ENCODE data around the gene VAV1.

The VAV1 gene

GRCh38 chr19:6801485-6802086, 29.1 kb downstream of the VAV1 start:
- Histone ChIP-seq H3K9ac (ENCODE audit: low read depth in 1 of 2, low read length in 2 of 2) (peak overlapping the region in 1 of 2 donors; percentile 38), H3K36me3 (ENCODE audit: control insufficient read depth in 2 of 2, insufficient read depth in 2 of 2, low read length in 2 of 2) (no peaks in the 10 kb centered on the region), H3K9me3 (ENCODE audit: control insufficient read depth in 2 of 2, low read length in 2 of 2) (no peaks in the 10 kb centered on the region), H3K4me3 (ENCODE audit: low read length in 2 of 2) (peak overlapping the region; percentile 34 to 71), H3K4me1 (ENCODE audit: control insufficient read depth in 2 of 2, insufficient read depth in 2 of 2, low read length in 2 of 2) (peaks cover 0 to 3% of the 10 kb centered on the region in 2 donors), H3K27ac (ENCODE audit: low read depth in 2 of 2, low read length in 2 of 2) (peak overlapping the region; percentile 12 to 77), H3K27me3 (ENCODE audit: control insufficient read depth in 2 of 2, insufficient read depth in 2 of 2, low read length in 2 of 2) (no peaks in the 10 kb centered on the region)

- peaks cover 0 to 3% of the 10 kb centered on the region in 2 donors for H3K4me1 ChIP-seq (ENCODE audit: control insufficient read depth in 2 of 2, insufficient read depth in 2 of 2, low read length in 2 of 2)
- H3K9me3 ChIP-seq (ENCODE audit: control insufficient read depth in 2 of 2, low read length in 2 of 2): no peaks in the 10 kb centered on the region
- no peak overlapping the region for H3K9ac ChIP-seq (ENCODE audit: low read depth in 1 of 2, low read length in 2 of 2)
- H3K27me3 ChIP-seq (ENCODE audit: control insufficient read depth in 2 of 2, insufficient read depth in 2 of 2, low read length in 2 of 2): no peaks in the 10 kb centered on the region
- H3K27ac ChIP-seq (ENCODE audit: low read depth in 2 of 2, low read length in 2 of 2): peak overlapping the region in 1 of 2 donors; percentile 58
- H3K36me3 ChIP-seq (ENCODE audit: control insufficient read depth in 2 of 2, insufficient read depth in 2 of 2, low read length in 2 of 2): no peaks in the 10 kb centered on the region
- peak overlapping the region in 1 of 2 donors; percentile 42 for H3K4me3 ChIP-seq (ENCODE audit: low read length in 2 of 2)
Observed at GRCh38 chr19:6802336-6803035, 30.0 kb downstream of the VAV1 start.

- H3K4me1 ChIP-seq (ENCODE audit: control insufficient read depth in 2 of 2, insufficient read depth in 2 of 2, low read length in 2 of 2): peaks cover 0 to 3% of the 10 kb centered on the region in 2 donors
- peak overlapping the region in 1 of 2 donors; percentile 58 for H3K27ac ChIP-seq (ENCODE audit: low read depth in 2 of 2, low read length in 2 of 2)
- H3K9me3 ChIP-seq (ENCODE audit: control insufficient read depth in 2 of 2, low read length in 2 of 2): no peaks in the 10 kb centered on the region
- H3K4me3 ChIP-seq (ENCODE audit: low read length in 2 of 2): peak overlapping the region in 1 of 2 donors; percentile 42
- no peaks in the 10 kb centered on the region for H3K36me3 ChIP-seq (ENCODE audit: control insufficient read depth in 2 of 2, insufficient read depth in 2 of 2, low read length in 2 of 2)
- H3K9ac ChIP-seq (ENCODE audit: low read depth in 1 of 2, low read length in 2 of 2): no peak overlapping the region
- H3K27me3 ChIP-seq (ENCODE audit: control insufficient read depth in 2 of 2, insufficient read depth in 2 of 2, low read length in 2 of 2): no peaks in the 10 kb centered on the region
Observed at GRCh38 chr19:6803036-6803404, 30.5 kb downstream of the VAV1 start.

GRCh38 chr19:6806488-6806887, 34.0 kb downstream of the VAV1 start:
- no peak overlapping the region for H3K4me3 ChIP-seq (ENCODE audit: low read length in 2 of 2)

GRCh38 chr19:6807291-6807690, 34.8 kb downstream of the VAV1 start:
- Histone ChIP-seq H3K4me1 (ENCODE audit: control insufficient read depth in 2 of 2, insufficient read depth in 2 of 2, low read length in 2 of 2) (peaks cover 0 to 3% of the 10 kb centered on the region in 2 donors), H3K27ac (ENCODE audit: low read depth in 2 of 2, low read length in 2 of 2) (no peak overlapping the region), H3K36me3 (ENCODE audit: control insufficient read depth in 2 of 2, insufficient read depth in 2 of 2, low read length in 2 of 2) (no peaks in the 10 kb centered on the region), H3K9ac (ENCODE audit: low read depth in 1 of 2, low read length in 2 of 2) (no peak overlapping the region), H3K9me3 (ENCODE audit: control insufficient read depth in 2 of 2, low read length in 2 of 2) (no peaks in the 10 kb centered on the region), H3K4me3 (ENCODE audit: low read length in 2 of 2) (no peak overlapping the region), H3K27me3 (ENCODE audit: control insufficient read depth in 2 of 2, insufficient read depth in 2 of 2, low read length in 2 of 2) (no peaks in the 10 kb centered on the region)

More at GRCh38 chr19:6806488-6806887, 34.0 kb downstream of the VAV1 start:
- H3K36me3 ChIP-seq (ENCODE audit: control insufficient read depth in 2 of 2, insufficient read depth in 2 of 2, low read length in 2 of 2): no peaks in the 10 kb centered on the region
- no peak overlapping the region for H3K27ac ChIP-seq (ENCODE audit: low read depth in 2 of 2, low read length in 2 of 2)
- no peaks in the 10 kb centered on the region for H3K27me3 ChIP-seq (ENCODE audit: control insufficient read depth in 2 of 2, insufficient read depth in 2 of 2, low read length in 2 of 2)
- peaks cover 0 to 3% of the 10 kb centered on the region in 2 donors for H3K4me1 ChIP-seq (ENCODE audit: control insufficient read depth in 2 of 2, insufficient read depth in 2 of 2, low read length in 2 of 2)
- H3K9me3 ChIP-seq (ENCODE audit: control insufficient read depth in 2 of 2, low read length in 2 of 2): no peaks in the 10 kb centered on the region
- no peak overlapping the region for H3K9ac ChIP-seq (ENCODE audit: low read depth in 1 of 2, low read length in 2 of 2)

- no peaks in the 10 kb centered on the region for H3K36me3 ChIP-seq (ENCODE audit: control insufficient read depth in 2 of 2, insufficient read depth in 2 of 2, low read length in 2 of 2)
- H3K4me3 ChIP-seq (ENCODE audit: low read length in 2 of 2): no peak overlapping the region
- no peaks in the 10 kb centered on the region for H3K27me3 ChIP-seq (ENCODE audit: control insufficient read depth in 2 of 2, insufficient read depth in 2 of 2, low read length in 2 of 2)
- H3K27ac ChIP-seq (ENCODE audit: low read depth in 2 of 2, low read length in 2 of 2): no peak overlapping the region
- H3K9me3 ChIP-seq (ENCODE audit: control insufficient read depth in 2 of 2, low read length in 2 of 2): no peaks in the 10 kb centered on the region
- H3K4me1 ChIP-seq (ENCODE audit: control insufficient read depth in 2 of 2, insufficient read depth in 2 of 2, low read length in 2 of 2): no peaks in the 10 kb centered on the region
- H3K9ac ChIP-seq (ENCODE audit: low read depth in 1 of 2, low read length in 2 of 2): no peak overlapping the region
Observed at GRCh38 chr19:6808494-6808893, 36.0 kb downstream of the VAV1 start.

- Histone ChIP-seq H3K36me3 (ENCODE audit: control insufficient read depth in 2 of 2, insufficient read depth in 2 of 2, low read length in 2 of 2) (no peaks in the 10 kb centered on the region), H3K9me3 (ENCODE audit: control insufficient read depth in 2 of 2, low read length in 2 of 2) (no peaks in the 10 kb centered on the region), H3K27me3 (ENCODE audit: control insufficient read depth in 2 of 2, insufficient read depth in 2 of 2, low read length in 2 of 2) (no peaks in the 10 kb centered on the region), H3K27ac (ENCODE audit: low read depth in 2 of 2, low read length in 2 of 2) (no peak overlapping the region), H3K4me3 (ENCODE audit: low read length in 2 of 2) (no peak overlapping the region), H3K4me1 (ENCODE audit: control insufficient read depth in 2 of 2, insufficient read depth in 2 of 2, low read length in 2 of 2) (no peaks in the 10 kb centered on the region), H3K9ac (ENCODE audit: low read depth in 1 of 2, low read length in 2 of 2) (no peak overlapping the region)
Observed at GRCh38 chr19:6809262-6809661, 36.8 kb downstream of the VAV1 start.

GRCh38 chr19:6811378-6811777, 38.9 kb downstream of the VAV1 start:
- H3K27ac ChIP-seq (ENCODE audit: low read depth in 2 of 2, low read length in 2 of 2): no peak overlapping the region
- H3K9ac ChIP-seq (ENCODE audit: low read depth in 1 of 2, low read length in 2 of 2): no peak overlapping the region

GRCh38 chr19:6811906-6812305, 39.4 kb downstream of the VAV1 start:
- Histone ChIP-seq H3K9me3 (ENCODE audit: control insufficient read depth in 2 of 2, low read length in 2 of 2) (no peaks in the 10 kb centered on the region), H3K4me1 (ENCODE audit: control insufficient read depth in 2 of 2, insufficient read depth in 2 of 2, low read length in 2 of 2) (no peaks in the 10 kb centered on the region), H3K27ac (ENCODE audit: low read depth in 2 of 2, low read length in 2 of 2) (no peak overlapping the region), H3K27me3 (ENCODE audit: control insufficient read depth in 2 of 2, insufficient read depth in 2 of 2, low read length in 2 of 2) (no peaks in the 10 kb centered on the region), H3K4me3 (ENCODE audit: low read length in 2 of 2) (no peak overlapping the region), H3K36me3 (ENCODE audit: control insufficient read depth in 2 of 2, insufficient read depth in 2 of 2, low read length in 2 of 2) (no peaks in the 10 kb centered on the region), H3K9ac (ENCODE audit: low read depth in 1 of 2, low read length in 2 of 2) (no peak overlapping the region)

More at GRCh38 chr19:6811378-6811777, 38.9 kb downstream of the VAV1 start:
- no peaks in the 10 kb centered on the region for H3K27me3 ChIP-seq (ENCODE audit: control insufficient read depth in 2 of 2, insufficient read depth in 2 of 2, low read length in 2 of 2)
- no peaks in the 10 kb centered on the region for H3K9me3 ChIP-seq (ENCODE audit: control insufficient read depth in 2 of 2, low read length in 2 of 2)
- no peaks in the 10 kb centered on the region for H3K36me3 ChIP-seq (ENCODE audit: control insufficient read depth in 2 of 2, insufficient read depth in 2 of 2, low read length in 2 of 2)
- H3K4me3 ChIP-seq (ENCODE audit: low read length in 2 of 2): no peak overlapping the region
- no peaks in the 10 kb centered on the region for H3K4me1 ChIP-seq (ENCODE audit: control insufficient read depth in 2 of 2, insufficient read depth in 2 of 2, low read length in 2 of 2)

GRCh38 chr19:6812612-6813011, 40.1 kb downstream of the VAV1 start:
- H3K4me3 ChIP-seq (ENCODE audit: low read length in 2 of 2): no peak overlapping the region
- no peaks in the 10 kb centered on the region for H3K4me1 ChIP-seq (ENCODE audit: control insufficient read depth in 2 of 2, insufficient read depth in 2 of 2, low read length in 2 of 2)
- H3K36me3 ChIP-seq (ENCODE audit: control insufficient read depth in 2 of 2, insufficient read depth in 2 of 2, low read length in 2 of 2): no peaks in the 10 kb centered on the region
- no peak overlapping the region for H3K9ac ChIP-seq (ENCODE audit: low read depth in 1 of 2, low read length in 2 of 2)
- no peaks in the 10 kb centered on the region for H3K27me3 ChIP-seq (ENCODE audit: control insufficient read depth in 2 of 2, insufficient read depth in 2 of 2, low read length in 2 of 2)
- H3K27ac ChIP-seq (ENCODE audit: low read depth in 2 of 2, low read length in 2 of 2): no peak overlapping the region
- H3K9me3 ChIP-seq (ENCODE audit: control insufficient read depth in 2 of 2, low read length in 2 of 2): no peaks in the 10 kb centered on the region

Measured in mucosa of rectum (tissue), 2 donors.